Measurements from ENCODE around the gene GSTCD.

DNA sequence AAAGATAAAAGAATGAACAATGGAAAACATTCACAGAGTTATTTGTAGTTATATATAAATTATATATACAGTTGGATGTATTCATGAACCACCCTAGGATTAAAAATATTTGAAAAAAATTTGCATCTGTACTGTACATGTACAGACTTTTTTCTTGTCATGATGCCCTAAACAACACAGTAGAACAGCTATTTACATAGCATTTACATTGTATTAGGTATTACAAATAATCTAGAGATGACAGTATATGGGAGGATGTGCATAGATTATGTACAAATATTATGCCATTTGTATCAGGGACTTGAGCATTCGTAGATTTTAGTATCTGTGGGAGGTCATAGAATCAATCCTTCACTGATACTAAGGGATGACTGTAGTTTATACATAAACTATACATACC, 44.8 kb downstream of the GSTCD start:
- no peak for TF ChIP-seq EZH2 (IDR thresholded peaks at IDR 0.05; ENCODE audit: borderline replicate concordance, insufficient read depth, low read depth, low read length, poor library complexity, severe bottlenecking)
- TF ChIP-seq, protein P1, sequence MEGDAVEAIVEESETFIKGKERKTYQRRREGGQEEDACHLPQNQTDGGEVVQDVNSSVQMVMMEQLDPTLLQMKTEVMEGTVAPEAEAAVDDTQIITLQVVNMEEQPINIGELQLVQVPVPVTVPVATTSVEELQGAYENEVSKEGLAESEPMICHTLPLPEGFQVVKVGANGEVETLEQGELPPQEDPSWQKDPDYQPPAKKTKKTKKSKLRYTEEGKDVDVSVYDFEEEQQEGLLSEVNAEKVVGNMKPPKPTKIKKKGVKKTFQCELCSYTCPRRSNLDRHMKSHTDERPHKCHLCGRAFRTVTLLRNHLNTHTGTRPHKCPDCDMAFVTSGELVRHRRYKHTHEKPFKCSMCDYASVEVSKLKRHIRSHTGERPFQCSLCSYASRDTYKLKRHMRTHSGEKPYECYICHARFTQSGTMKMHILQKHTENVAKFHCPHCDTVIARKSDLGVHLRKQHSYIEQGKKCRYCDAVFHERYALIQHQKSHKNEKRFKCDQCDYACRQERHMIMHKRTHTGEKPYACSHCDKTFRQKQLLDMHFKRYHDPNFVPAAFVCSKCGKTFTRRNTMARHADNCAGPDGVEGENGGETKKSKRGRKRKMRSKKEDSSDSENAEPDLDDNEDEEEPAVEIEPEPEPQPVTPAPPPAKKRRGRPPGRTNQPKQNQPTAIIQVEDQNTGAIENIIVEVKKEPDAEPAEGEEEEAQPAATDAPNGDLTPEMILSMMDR (IDR thresholded peaks at IDR 0.05) = no peak

Data from B cell (primary cell).